Anterior cingulate cortex (tissue), 58 donors: ENCODE data around the gene PCSK2.
"Not testable (repeated sequence)": the region's sequence is repeated elsewhere in the genome, so short reads cannot be mapped to it uniquely, and the experiment has no call there.

ENCODE experiments used
- DNase-seq, 58 donors: peaks; one replicate each; lab custom pipeline; 2025; lab: John Stamatoyannopoulos, UW

PCSK2 gene, protein sequence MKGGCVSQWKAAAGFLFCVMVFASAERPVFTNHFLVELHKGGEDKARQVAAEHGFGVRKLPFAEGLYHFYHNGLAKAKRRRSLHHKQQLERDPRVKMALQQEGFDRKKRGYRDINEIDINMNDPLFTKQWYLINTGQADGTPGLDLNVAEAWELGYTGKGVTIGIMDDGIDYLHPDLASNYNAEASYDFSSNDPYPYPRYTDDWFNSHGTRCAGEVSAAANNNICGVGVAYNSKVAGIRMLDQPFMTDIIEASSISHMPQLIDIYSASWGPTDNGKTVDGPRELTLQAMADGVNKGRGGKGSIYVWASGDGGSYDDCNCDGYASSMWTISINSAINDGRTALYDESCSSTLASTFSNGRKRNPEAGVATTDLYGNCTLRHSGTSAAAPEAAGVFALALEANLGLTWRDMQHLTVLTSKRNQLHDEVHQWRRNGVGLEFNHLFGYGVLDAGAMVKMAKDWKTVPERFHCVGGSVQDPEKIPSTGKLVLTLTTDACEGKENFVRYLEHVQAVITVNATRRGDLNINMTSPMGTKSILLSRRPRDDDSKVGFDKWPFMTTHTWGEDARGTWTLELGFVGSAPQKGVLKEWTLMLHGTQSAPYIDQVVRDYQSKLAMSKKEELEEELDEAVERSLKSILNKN

GRCh38 chr20:17226410-17227218 lies at the start of gene PCSK2:
PCSK2 (plus strand) TSS chr20:17227040; CDS start chr20:17227306, 266 bp downstream.
- peak in 54 of 58 donors; percentile 15 to 89 (median 63) for DNase-seq

DNA sequence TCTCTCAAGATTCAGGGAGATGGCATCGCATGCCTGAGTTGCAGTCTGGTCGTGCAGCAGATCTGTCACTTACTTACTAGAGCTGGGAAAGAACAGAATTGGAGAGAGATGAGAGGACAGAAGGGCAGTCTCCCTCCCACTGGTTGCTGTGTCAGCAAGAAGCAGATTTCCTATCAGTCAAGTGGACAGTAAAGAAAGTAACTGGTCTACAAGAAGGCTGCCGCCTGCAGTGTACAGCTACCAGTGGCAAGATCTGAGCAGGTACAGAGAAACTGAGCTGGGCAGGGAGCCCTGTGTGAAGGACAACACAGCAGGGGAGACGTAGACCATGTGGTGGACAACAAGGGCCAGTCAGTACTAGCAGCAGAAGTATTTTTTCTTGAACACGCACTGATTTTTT lies 49.5 kb upstream of the PCSK2 start:
- DNase-seq, result no peak

DNA sequence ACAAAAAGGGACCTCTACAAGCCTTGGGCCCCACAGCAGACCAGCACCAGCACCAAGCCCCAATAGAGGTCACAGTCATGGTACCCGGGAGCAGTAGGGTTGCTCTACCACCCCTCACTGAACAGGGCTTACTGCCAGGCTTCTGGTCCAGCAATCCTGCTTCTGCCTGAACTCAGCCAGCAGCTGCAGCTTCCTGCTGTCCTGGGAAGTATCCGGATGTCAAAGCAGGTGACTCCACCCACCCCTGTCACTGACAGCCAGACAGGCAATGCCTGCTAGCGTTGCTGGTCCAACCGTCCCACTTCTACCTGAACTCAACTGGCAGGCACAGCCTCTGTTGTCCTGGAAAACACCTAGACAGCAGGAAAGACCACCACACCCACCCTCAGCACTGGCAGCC lies 47.0 kb upstream of the PCSK2 start:
- no peak for DNase-seq

GRCh38 chr20:17189976-17190695 lies 36.7 kb upstream of the PCSK2 start:
- DNase-seq, result no peak

GRCh38 chr20:17197041-17197440 lies 29.8 kb upstream of the PCSK2 start:
- no peak for DNase-seq

GRCh38 chr20:17202030-17202429 lies 24.8 kb upstream of the PCSK2 start:
- DNase-seq, result no peak

DNA sequence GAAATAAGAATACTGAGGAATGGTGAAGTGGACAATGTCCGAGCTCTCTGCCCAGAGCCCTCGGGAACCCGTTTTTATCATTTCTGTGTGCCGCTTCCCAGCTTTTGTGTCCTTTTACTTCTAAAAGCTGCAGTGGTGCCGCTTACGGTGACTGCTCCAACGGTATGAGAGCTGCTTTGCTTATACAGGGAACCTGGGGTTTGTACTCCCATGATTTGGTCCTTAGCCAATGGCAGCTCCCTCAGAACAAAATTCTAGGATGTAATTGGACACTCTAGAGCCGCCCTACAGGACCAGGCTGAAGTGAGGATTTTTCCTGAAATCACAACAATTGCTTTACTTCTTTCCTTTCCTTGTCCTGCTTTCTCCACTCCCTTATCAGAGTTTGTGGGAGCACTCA lies 24.2 kb upstream of the PCSK2 start:
- DNase-seq, result peak in 1 of 58 donors; percentile 4

- no peak for DNase-seq
Measured at GRCh38 chr20:17205084-17205813, 21.6 kb upstream of the PCSK2 start.

GRCh38 chr20:17210387-17210786 lies 16.5 kb upstream of the PCSK2 start:
- no peak for DNase-seq

- no peak for DNase-seq
Measured at GRCh38 chr20:17210983-17211382, 15.9 kb upstream of the PCSK2 start.

DNA sequence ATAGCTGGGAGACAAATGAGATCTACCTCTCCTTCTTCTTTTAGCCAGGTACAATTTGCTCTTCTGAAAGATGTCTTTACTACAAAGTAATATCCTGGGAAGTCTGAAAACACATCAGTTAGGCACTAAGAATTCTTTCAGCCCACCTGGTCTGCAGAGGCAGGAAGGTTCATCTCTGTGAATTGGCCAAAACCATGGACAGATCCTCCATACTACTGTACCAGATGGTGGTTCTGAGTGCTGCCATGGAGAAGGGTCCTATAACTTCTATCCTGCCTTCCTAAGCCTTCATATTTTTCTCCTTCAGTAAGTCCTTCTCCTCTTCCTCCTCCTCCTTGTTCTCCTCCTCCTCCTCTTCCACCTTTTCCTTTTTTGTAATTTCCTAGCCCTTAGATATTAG lies 11.7 kb upstream of the PCSK2 start:
- no peak for DNase-seq

- not testable (repeated sequence) for DNase-seq
Measured at GRCh38 chr20:17219856-17220255, 7.0 kb upstream of the PCSK2 start.

DNA sequence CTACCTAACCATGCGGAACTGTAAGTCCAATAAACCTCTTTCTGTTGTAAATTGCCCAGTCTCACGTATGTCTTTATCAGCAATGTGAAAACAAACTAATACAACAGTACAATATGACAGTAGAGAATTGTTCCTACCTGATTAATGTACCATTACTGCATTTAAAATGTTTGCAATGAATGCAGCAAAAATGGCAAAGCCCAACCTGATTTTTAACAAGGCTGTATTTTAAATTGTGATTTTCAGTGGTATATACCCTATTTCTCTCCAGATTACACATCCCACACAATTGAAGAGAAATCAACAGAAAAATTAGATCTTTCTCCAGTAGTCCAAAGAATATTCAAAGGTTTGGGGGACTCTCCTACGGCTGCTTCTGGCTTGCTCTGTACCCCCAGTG lies 3.3 kb upstream of the PCSK2 start:
- DNase-seq, result no peak

GRCh38 chr20:17225851-17226409 lies 910 bp upstream of the PCSK2 start:
- peak in 27 of 58 donors; percentile 5 to 61 (median 28) for DNase-seq

- peak in 10 of 58 donors; percentile 7 to 57 (median 40) for DNase-seq
Measured at GRCh38 chr20:17227219-17227575, 357 bp downstream of the PCSK2 start.

DNA sequence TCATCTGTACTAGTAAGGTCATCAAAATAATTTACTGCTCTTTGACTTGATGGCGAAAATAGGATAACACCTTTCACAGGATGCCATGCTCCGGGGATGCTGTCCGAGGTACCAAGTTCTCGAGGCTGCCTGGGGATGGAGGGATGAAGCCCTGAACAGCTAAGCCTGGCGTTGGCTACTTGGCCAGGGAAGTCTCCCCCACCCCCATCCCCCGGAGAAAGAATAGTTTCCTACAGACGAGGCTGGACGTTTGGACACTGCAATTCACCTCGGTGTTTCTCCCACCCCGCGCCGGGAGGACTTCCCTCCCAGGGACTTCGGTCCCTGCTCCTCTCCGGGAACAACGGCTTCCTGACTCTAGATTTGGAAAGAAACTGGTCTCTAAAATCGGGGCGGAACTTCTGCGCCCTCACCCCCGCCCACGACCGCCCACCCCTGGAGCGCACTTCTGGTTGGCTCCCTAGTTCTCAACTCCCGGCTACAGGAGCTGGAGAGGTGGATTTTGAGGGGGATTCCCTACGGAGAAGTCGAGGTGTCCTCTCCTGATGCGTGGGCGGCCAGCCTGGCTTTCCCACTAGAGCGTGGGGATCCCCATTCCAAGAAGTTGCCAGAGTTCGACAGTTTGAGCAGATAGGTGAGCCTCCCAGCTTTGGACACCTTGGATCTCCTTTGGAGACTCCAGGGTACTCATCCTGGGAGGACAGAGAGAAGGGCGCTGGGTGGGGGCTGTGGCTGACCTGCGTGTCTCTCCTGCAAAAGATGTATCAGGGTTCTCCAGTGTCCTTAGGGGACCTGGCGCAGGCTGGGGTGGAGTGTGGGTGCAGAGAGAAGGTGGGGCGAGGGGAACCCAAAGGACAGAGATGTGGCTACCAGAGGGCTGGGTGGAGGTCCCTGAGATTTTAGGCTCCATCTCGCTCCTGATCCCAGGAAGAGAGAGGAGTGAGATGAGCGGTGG lies 1.1 kb downstream of the PCSK2 start:
- DNase-seq, result peak in 9 of 58 donors; percentile 5 to 44 (median 10)

GRCh38 chr20:17228624-17229061 lies 1.8 kb downstream of the PCSK2 start:
- peak in 15 of 58 donors; percentile 3 to 36 (median 15) for DNase-seq

DNA sequence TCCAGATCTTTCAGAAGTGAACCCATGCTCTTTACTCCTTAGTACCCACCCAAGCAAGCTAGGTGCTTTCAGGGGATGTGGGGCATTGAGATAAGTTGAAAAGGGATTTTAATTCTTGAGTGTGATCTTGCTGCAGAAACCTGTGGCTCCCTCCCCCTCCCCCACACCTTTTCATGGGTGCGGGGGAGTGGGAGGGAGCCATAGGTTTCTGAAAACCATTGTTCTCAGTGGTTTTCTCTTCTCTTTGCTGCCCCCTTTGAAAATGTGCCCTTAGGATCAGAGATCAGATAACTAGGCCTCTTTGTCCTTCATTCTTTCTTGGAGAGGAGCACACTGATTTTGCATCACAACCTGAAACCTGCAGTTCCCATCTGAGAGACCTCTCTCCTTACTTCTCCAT lies 2.4 kb downstream of the PCSK2 start:
- DNase-seq, result no peak
